SH-SY5Y (cell line): ENCODE results near the gene E2F4.

Experiments used
- GATA2 ChIP-seq: IDR thresholded peaks from 2 replicates; pipeline ENCODE4 v1.6.1; 2011; ENCODE audit warnings: mild to moderate bottlenecking, low read depth, low read length
- GATA3 ChIP-seq: IDR thresholded peaks from 2 replicates; pipeline ENCODE4 v1.6.1; 2011; ENCODE audit warnings: low read depth, mild to moderate bottlenecking, low read length, moderate library complexity

DNA sequence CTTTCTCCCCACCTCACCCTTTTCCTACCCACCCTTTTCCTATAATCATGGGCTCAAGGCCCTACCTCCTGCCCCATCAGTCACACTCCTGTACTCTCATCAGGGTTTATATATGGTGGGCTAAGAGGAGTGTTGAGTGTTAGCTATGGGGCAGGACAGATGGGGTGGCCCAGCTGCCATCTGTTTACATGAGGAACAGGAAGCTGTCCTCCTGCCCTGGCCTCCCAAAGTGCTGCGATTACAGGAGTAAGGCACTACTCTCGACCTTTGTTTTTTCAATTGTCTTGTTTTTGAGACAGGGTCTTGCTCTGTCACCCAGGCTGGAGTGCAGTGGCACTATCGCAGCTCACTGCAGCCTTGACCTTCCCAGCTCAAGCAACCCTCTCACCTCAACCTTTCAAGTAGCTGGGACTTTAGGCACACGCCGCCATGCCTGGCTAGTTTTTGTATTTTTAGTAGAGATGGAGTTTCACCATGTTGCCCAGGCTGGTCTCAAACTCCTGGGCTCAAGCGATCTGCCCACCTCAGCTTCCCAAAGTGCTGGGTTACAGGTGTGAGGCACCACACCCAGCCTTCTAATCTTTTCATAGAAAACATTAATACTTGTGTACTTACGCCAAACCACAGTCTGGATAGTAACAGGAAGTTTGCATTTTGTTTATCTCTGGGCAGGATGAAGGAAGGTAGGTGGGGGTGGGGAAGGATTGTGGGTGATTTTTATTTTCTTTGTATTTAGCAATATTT lies 33.9 kb upstream of the E2F4 start:
- no peak for TF ChIP-seq GATA3
- no peak for TF ChIP-seq GATA2
